Heart left ventricle (tissue), 16 donors: ENCODE measurements around the gene ARFRP1. TPM values are rescaled to one million over a fixed set of nuclear protein-coding genes. Genes with fewer than 3 reads are reported as not detected.

Source experiments
- ATAC-seq, 4 donors: fragments of 200-7000 bp; cut with Tn5 transposase; one replicate each; pipeline ENCODE4 v1.9.1; 2020 to 2022; ENCODE audit warnings: moderate library complexity in 4 of 4, mild to moderate bottlenecking in 3 of 4, moderate number of reproducible peaks in 1 of 4
- DNase-seq, 5 donors: peaks; one replicate each; pipeline ENCODE4 v3.0.0-alpha.2; 2020
- H3K27ac ChIP-seq, 12 donors: fragments of 200-600 bp; sonication (generic) in 4 of 12; one replicate each; pipeline versions ENCODE4 v1.5.0 to v1.8.0; 2016 to 2022; ENCODE audit warnings: mild to moderate bottlenecking in 2 of 12
- H3K27me3 ChIP-seq, 9 donors: fragments of 200-600 bp; sonication (generic) in 2 of 9; one replicate each; pipeline versions ENCODE4 v1.5.1 to v1.8.0; 2016 to 2022; ENCODE audit warnings: mild to moderate bottlenecking in 3 of 9
- H3K36me3 ChIP-seq, 9 donors: fragments of 200-600 bp; sonication (generic) in 2 of 9; one replicate each; pipeline versions ENCODE4 v1.5.0 to v1.8.0; 2018 to 2022; ENCODE audit warnings: mild to moderate bottlenecking in 2 of 9
- H3K4me1 ChIP-seq, 12 donors: fragments of 200-600 bp; sonication (generic) in 4 of 12; one replicate each; pipeline versions ENCODE4 v1.5.0 to v1.8.0; 2016 to 2022; ENCODE audit warnings: mild to moderate bottlenecking in 3 of 12
- H3K4me3 ChIP-seq, 12 donors: fragments of 200-600 bp; sonication (generic) in 4 of 12; one replicate each; pipeline versions ENCODE4 v1.5.0 to v1.8.0; 2017 to 2022; ENCODE audit warnings: mild to moderate bottlenecking in 9 of 12, moderate library complexity in 4 of 12
- H3K9me3 ChIP-seq, 12 donors: fragments of 200-600 bp; sonication (generic) in 4 of 12; one replicate each; pipeline versions ENCODE4 v1.5.0 to v1.8.0; 2016 to 2022; ENCODE audit warnings: mild to moderate bottlenecking in 1 of 12
- CTCF ChIP-seq, 12 donors: fragments of 200-600 bp; sonication (generic) in 4 of 12; IDR thresholded peaks; one replicate each; pipeline versions ENCODE4 v1.5.0 to v1.8.0; 2018 to 2022; ENCODE audit warnings: antibody characterized with exemption in 12 of 12, mild to moderate bottlenecking in 5 of 12
- POLR2A ChIP-seq, 2 donors: fragments of 450-650 bp; IDR thresholded peaks; one replicate each; pipeline ENCODE4 v1.6.1; 2017; ENCODE audit warnings: antibody characterized with exemption in 2 of 2, mild to moderate bottlenecking in 2 of 2, moderate library complexity in 2 of 2
- WGBS, 4 donors: extraction: QIAGEN DNeasy Blood & Tissue Kit in 2 of 4; methylation state at CpG; one replicate each; pipeline versions ENCODE4 v1.1.5 to v1.1.7; 2013 to 2018; 5-methylcytosine and 5-hydroxymethylcytosine counted together
- intact Hi-C, 10 donors: fragments of 100-400 bp; cut with DNase I; formaldehyde crosslinking; loops; one replicate each; pipeline versions ENCODE4 v1.11.1 to v1.14.2; 2022
- polyA plus RNA-seq, 2 donors: library from polyadenylated mRNA; stranded (reverse); fragments of 200-250 nt; gene quantifications; one replicate each; pipeline ENCODE4 v1.2.3, GENCODE V29; 2013
- total RNA-seq, 9 donors: library from RNA; depleted of rRNA in 2 of 9; stranded (reverse); fragments of >200 nt in 2 of 9; fragmentation: NEBNext Ultra II Directional in 3 of 9; extraction: Animal tissue kit (Norgen Biotek cat#: 25700) in 3 of 9; gene quantifications; one replicate each; pipeline versions ENCODE4 v1.1.0 to v1.2.4, GENCODE V29; 2016 to 2023
- donor health status: ischemic (EF 13 %, LVEDD 7.1; RV severe dilation, severe dysfunction).
- donor health status: healthy with polysubstance abuse.
- donor health status: DM: no; HTN: yes; CAD: no.
- donor health status: DM: no; HTN: no; CAD: no.
- donor health status: ischemic (EF 25% LVEDD 6.9; RV normal size, moderate dysfunction).
- donor health status: ischemic (EF 25% LVEDD 5.7; RV mildly dilated, moderate dysfunction).
- donor health status: healthy.
- donor health status: DM: yes; HTN: yes; CAD: no.
- donor health status: ischemic (EF 35%, LVEDD 5.7; RV mildly dilated, moderate dysfunction).
- donor health status: nonischemic (EF 11% LVEDD 7.7; RV severe dilation, severe dysfunction).
- donor health status: DM: yes; HTN: yes; CAD: no.
- donor health status: PGD.
- donor health status: ischemic (EF 29% LVEDD 5.4; RV normal size, mild dysfunction).
- donor health status: nonischemic (EF 23%, LVEDD 6.1; RV moderate dilation, normal function).

ARFRP1 gene
- total and polyA plus RNA-seq, 11 donors, result 27.3 to 47.8 (median 35.9) TPM

- intact Hi-C loops, result loop anchor here in 1 of 10 donors (10.0 kb wide), 1 partner anchor 285 kb away; the partner anchor contains the start of gene SAMD10
- TF ChIP-seq CTCF (IDR thresholded peaks at IDR 0.05), result no peak
- no peak for TF ChIP-seq POLR2A (IDR thresholded peaks at IDR 0.05)
- peak overlapping the region in 9 of 12 donors; percentile 84 to 99 (median 90) for H3K27ac ChIP-seq
- no peaks in the 10 kb centered on the region for H3K9me3 ChIP-seq
- no peak overlapping the region for H3K4me3 ChIP-seq
- peaks cover 0 to 14% (median 2%) of the 10 kb centered on the region in 9 donors for H3K36me3 ChIP-seq
- H3K4me1 ChIP-seq, result peaks cover 19 to 69% (median 36%) of the 10 kb centered on the region in 12 donors
- DNase-seq (peak in 1 of 5 donors; percentile 55), ATAC-seq (no peak)
- 90 to 93% (median 92%) methylated on average over 11 to 44 of the region's 44 CpGs for WGBS, 4 donors
- H3K27me3 ChIP-seq, result no peaks in the 10 kb centered on the region
Observed at GRCh38 chr20:63689046-63690002, 18.5 kb downstream of the ARFRP1 start.

- Histone ChIP-seq H3K9me3 (no peaks in the 10 kb centered on the region), H3K27ac (peak overlapping the region; percentile 22 to 99 (median 88)), H3K4me3 (no peak overlapping the region), H3K4me1 (peaks cover 19 to 78% (median 37%) of the 10 kb centered on the region in 12 donors), H3K27me3 (no peaks in the 10 kb centered on the region), H3K36me3 (peaks cover 0 to 8% (median 0%) of the 10 kb centered on the region in 9 donors)
- intact Hi-C loops, result no loop called here
- ATAC-seq, result no peak
- TF ChIP-seq CTCF (IDR thresholded peaks at IDR 0.05), result no peak
- TF ChIP-seq POLR2A (IDR thresholded peaks at IDR 0.05), result no peak
- WGBS, 4 donors, result 56 to 79% (median 65%) methylated on average over 19 to 31 of the region's 31 CpGs
- peak in 1 of 5 donors; percentile 40 for DNase-seq
Observed at GRCh38 chr20:63688228-63689045, 19.3 kb downstream of the ARFRP1 start.

GRCh38 chr20:63687419-63688178 is 20.2 kb downstream of the ARFRP1 start:
- Histone ChIP-seq H3K27me3 (no peaks in the 10 kb centered on the region), H3K9me3 (no peaks in the 10 kb centered on the region), H3K4me1 (peaks cover 19 to 83% (median 43%) of the 10 kb centered on the region in 12 donors), H3K27ac (peak overlapping the region; percentile 22 to 99 (median 88)), H3K36me3 (peaks cover 0 to 8% (median 0%) of the 10 kb centered on the region in 9 donors), H3K4me3 (peak overlapping the region in 6 of 12 donors; percentile 9 to 27 (median 22))
- intact Hi-C loops, result loop anchor here in 1 of 10 donors (2.0 kb wide), 1 partner anchor 61 kb away; the partner anchor contains the start of gene GMEB2
- TF ChIP-seq POLR2A (IDR thresholded peaks at IDR 0.05) (no peak), CTCF (IDR thresholded peaks at IDR 0.05) (no peak)
- no peak for ATAC-seq
- WGBS, 4 donors, result 85 to 88% (median 87%) methylated on average over 17 to 29 of the region's 29 CpGs
- no peak for DNase-seq
